GM20000 (cell line): ENCODE results near the gene VGF.

ENCODE experiments used
- DNase-seq: peaks from one replicate; pipeline ENCODE4 v3.0.0; 2012; ENCODE audit warnings: low spot score
- TF ChIP-seq, protein P1 (sequence below): IDR thresholded peaks from 2 replicates; pipeline ENCODE4 v1.5.1; 2012; ENCODE audit warnings: mild to moderate bottlenecking, control low read depth; ENCODE audit errors: extremely low read depth, missing control alignments

The VGF gene

DNA sequence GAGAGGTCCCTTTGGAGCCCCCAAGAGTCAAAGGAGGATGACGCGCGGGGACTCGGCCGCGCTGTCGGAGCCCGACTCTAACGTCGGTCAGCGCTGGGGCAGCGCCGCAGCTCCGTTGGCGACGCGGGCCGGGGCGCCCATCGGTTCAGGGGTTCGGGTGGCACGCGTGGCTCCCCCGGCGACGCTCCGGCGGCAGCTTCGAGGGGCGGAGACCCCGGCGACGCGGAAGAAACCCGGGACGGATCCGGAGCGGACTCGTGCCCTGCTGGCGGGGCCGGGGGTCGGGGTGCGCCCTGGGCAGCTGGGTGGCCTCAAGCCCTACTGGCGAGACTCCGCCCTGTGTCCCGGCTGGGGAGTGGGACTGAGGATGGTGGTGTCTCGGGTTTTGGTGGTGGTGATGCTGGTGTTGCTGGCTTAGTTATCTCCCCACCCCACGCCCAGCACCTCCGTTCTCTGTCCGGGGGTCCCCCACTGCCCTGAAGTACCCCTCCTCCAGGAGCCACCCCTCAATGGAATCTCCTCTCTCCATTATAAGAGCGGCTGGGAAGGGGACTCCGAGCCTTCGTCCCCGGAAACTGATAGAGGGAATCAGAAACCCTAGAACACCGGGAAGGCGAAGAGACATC lies 14.9 kb upstream of the VGF start, which contains the start of gene NAT16:
Gene NAT16 (minus strand): TSS at position 164 of the 626 bp plus-strand sequence. CDS start 5,486 bp downstream, outside the sequence.
- TF ChIP-seq, protein P1, sequence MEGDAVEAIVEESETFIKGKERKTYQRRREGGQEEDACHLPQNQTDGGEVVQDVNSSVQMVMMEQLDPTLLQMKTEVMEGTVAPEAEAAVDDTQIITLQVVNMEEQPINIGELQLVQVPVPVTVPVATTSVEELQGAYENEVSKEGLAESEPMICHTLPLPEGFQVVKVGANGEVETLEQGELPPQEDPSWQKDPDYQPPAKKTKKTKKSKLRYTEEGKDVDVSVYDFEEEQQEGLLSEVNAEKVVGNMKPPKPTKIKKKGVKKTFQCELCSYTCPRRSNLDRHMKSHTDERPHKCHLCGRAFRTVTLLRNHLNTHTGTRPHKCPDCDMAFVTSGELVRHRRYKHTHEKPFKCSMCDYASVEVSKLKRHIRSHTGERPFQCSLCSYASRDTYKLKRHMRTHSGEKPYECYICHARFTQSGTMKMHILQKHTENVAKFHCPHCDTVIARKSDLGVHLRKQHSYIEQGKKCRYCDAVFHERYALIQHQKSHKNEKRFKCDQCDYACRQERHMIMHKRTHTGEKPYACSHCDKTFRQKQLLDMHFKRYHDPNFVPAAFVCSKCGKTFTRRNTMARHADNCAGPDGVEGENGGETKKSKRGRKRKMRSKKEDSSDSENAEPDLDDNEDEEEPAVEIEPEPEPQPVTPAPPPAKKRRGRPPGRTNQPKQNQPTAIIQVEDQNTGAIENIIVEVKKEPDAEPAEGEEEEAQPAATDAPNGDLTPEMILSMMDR: no peak
- DNase-seq: no peak

DNA sequence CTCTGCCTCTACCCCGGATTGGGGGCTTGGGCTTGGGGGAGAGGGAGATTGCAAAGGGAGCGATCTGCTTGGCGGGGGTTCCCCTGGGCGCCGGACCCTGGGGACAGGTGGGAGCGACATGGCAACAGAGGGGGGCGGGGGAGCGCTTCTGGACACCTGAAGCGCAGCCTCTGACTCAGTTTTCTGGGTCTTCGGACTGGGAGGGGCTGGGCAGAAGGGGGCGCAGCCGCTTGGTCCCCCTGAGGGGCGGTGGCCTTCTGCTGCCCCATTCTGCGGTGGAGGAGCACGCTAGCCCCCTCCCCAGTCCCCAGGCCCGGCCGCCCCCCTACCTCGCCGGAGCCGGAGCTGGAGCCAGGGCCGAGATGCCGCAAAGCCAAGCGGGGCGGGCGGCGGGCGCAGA lies 14.3 kb upstream of the VGF start:
- no peak for DNase-seq

DNA sequence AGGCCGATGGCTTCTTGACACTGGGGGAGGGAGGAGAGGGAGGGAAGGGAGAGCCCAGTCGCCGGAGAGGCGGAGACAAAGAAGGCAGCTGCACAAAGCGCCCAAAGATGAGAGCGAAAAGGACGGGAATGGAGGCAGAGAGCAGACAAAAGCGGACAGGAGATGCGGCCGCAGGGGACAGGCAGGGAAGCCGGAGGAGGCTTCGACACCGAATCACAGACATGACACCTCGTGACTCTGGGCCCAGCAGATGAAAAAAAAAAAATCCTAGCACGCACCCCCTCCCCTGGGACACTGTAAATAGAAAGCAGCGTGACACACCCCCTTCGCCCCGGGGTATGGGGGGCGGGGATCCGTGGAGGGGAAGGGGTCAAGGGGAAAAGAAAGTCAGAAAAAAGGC lies 13.7 kb upstream of the VGF start:
- TF ChIP-seq, protein P1: no peak
- no peak for DNase-seq

More for the DNA sequence above, 14.3 kb upstream of the VGF start:
- TF ChIP-seq, protein P1: no peak

DNA sequence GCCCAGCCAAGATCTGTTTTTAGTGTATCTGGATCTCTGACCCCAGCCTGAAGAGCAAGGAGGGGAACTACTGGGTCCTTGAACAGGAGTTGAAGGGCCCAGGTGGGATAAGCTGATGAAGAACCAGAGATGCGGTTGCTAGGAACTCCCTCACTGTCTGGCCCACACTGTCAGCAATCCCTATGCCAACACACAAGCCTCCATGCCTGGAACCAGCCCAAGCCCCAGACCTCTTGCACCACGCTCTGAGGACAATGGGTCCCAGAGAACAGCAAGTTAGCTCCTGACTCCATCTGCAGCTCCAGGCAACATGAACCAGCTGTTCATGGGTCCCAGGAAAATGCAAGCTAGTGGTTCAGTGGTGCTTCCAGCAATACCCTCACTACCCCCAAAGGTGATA lies 12.3 kb upstream of the VGF start:
- DNase-seq: no peak

DNA sequence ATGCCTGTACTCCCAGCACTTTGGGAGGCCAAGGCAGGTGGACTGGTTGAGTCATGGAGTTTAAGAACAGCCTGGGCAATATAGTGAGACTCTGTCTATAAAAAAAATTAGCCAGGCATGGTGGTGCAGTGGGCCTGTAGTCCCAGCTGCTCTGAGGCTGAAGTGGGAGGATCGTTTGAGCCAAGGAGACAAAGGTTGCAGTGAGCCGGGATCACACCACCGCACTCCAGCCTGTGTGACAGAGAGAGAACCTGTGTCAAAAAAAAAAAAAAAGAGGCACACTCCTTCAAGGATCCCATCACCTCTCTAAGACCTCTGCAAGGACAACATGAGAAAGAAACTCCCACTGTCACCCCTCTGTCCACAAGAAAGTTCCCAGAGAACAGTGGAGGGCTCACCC lies 10.3 kb upstream of the VGF start:
- no peak for DNase-seq
- TF ChIP-seq, protein P1: no peak

More for the DNA sequence above, 12.3 kb upstream of the VGF start:
- TF ChIP-seq, protein P1: no peak

DNA sequence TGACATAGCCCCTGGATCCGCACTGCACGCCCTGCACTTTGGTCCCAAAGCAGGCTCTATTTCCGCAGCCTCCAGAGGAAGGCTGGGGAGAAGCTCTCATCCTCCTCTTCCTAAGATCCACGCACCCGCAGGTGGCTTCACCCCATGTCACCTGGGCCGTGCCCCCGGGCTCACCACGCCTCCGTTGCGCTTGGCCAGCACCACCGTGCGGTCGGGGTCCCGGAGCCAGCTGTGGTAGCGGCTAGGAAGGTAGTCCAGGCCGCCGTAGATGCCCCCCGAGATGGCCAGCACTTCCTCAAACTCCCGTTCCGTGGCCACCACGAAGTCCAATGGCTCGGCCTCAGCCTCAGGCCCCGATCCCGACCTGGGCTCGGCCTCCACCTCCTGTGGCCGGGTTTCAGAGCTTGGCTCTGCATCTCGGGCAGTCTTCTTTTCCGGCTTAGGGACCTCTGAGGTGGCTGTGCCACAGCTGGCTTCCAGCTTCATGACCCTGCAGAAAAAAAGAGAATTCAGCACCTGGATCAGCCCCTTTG lies 9.0 kb upstream of the VGF start:
- TF ChIP-seq, protein P1: no peak

DNA sequence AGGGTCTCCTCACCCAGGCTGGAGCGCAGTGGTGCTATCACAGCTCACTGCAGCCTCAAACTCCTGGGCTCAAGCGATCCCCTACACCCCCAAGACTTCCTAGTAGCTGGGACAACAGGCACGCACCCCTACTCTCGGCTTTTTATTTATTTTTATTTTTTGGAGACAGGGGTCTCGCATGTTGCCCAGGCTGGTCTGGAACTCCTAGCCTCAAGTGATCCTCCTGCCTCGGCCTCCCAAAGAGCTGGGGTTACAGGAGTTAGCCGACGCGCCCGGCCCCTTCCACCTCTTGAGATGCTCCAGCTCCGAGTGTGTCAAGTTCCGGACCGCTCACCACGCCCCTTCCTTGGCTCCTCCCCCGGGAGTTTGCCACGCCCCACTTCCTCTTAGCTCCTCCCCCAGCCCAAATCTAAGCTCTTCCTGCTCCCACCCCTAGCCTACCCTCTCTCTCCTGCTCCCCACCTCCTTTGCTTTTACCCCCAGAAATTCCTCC lies 8.4 kb upstream of the VGF start:
- TF ChIP-seq, protein P1: peak; percentile 3
- DNase-seq: peak; percentile 89

More for the DNA sequence above, 9.0 kb upstream of the VGF start:
- DNase-seq: no peak
